ENCODE measurements around the gene WASF3. TPM values are rescaled to one million over a fixed set of nuclear protein-coding genes. Genes with fewer than 3 reads are reported as not detected.

The WASF3 gene
- polyA plus RNA-seq, 3 donors, result not detected

GRCh38 chr13:26682606-26683005 is 125.1 kb downstream of the WASF3 start:
- no peaks in the 10 kb centered on the region for H3K79me2 ChIP-seq (ENCODE audit: insufficient read depth, low read length)
- H4K20me1 ChIP-seq (ENCODE audit: insufficient read depth, low read length), result no peaks in the 10 kb centered on the region
- no peaks in the 10 kb centered on the region for H3K36me3 Mint-ChIP-seq
- no peak overlapping the region for H3K4me2 ChIP-seq (replicated peaks; ENCODE audit: extremely low read depth, low read length, poor library complexity, severe bottlenecking)
- no peak for DNase-seq
- no peaks in the 10 kb centered on the region for H3K27me3 ChIP-seq (ENCODE audit: control insufficient read depth in 2 of 2, insufficient read depth in 2 of 2, low read length in 2 of 2)
- H3K4me3 ChIP-seq (replicated peaks in 1 of 3; ENCODE audit: low read depth in 2 of 3, low read length in 3 of 3), result no peak overlapping the region
- H3K4me3 Mint-ChIP-seq, result no peak overlapping the region
- H2AFZ ChIP-seq (ENCODE audit: insufficient read depth, low read depth, low read length, poor library complexity, severe bottlenecking), result no peak overlapping the region
- WGBS (ENCODE audit: insufficient coverage), result 97% methylated on average over 11 of the region's 19 CpGs
- H3K27ac Mint-ChIP-seq, result no peak overlapping the region
- H3K36me3 ChIP-seq (replicated peaks in 1 of 2; ENCODE audit: control insufficient read depth in 1 of 2, insufficient read depth in 2 of 2, low read length in 2 of 2), result no peaks in the 10 kb centered on the region
- H3K27me3 Mint-ChIP-seq (ENCODE audit: low read depth in 3 of 3), result no peaks in the 10 kb centered on the region
- intact Hi-C loops (cut with micrococcal nuclease), result no loop called here
- TF ChIP-seq CTCF (IDR thresholded peaks at IDR 0.05), result no peak
- peaks cover 1 to 3% of the 10 kb centered on the region in 2 donors for H3K4me1 ChIP-seq (ENCODE audit: control insufficient read depth in 1 of 2, insufficient read depth in 2 of 2, low read length in 2 of 2)
- no peaks in the 10 kb centered on the region for H3K9me3 Mint-ChIP-seq
- peaks cover 6% of the 10 kb centered on the region for H3K4me1 Mint-ChIP-seq
- H3K9me3 ChIP-seq (replicated peaks in 1 of 2; ENCODE audit: control insufficient read depth in 1 of 2, insufficient read depth in 1 of 2, low read length in 2 of 2), result no peaks in the 10 kb centered on the region
- H3K27ac ChIP-seq (ENCODE audit: low read depth in 1 of 2, low read length in 2 of 2), result no peak overlapping the region
- no peak overlapping the region for H3K9ac ChIP-seq (ENCODE audit: insufficient read depth, low read length, poor library complexity, severe bottlenecking)

- no peaks in the 10 kb centered on the region for H3K27me3 ChIP-seq (ENCODE audit: control insufficient read depth in 2 of 2, insufficient read depth in 2 of 2, low read length in 2 of 2)
- H3K4me1 ChIP-seq (ENCODE audit: control insufficient read depth in 1 of 2, insufficient read depth in 2 of 2, low read length in 2 of 2), result no peaks in the 10 kb centered on the region
- H3K9ac ChIP-seq (ENCODE audit: insufficient read depth, low read length, poor library complexity, severe bottlenecking), result no peak overlapping the region
- Mint-ChIP-seq H3K4me3 (no peak overlapping the region), H3K4me1 (no peaks in the 10 kb centered on the region), H3K9me3 (peaks cover 0 to 7% (median 2%) of the 10 kb centered on the region in 7 donors), H3K36me3 (no peaks in the 10 kb centered on the region), H3K27me3 (ENCODE audit: low read depth in 3 of 3) (peaks cover 0 to 1% (median 0%) of the 10 kb centered on the region in 3 donors), H3K27ac (no peak overlapping the region)
- no peak overlapping the region for H3K27ac ChIP-seq (ENCODE audit: low read depth in 1 of 2, low read length in 2 of 2)
- no peaks in the 10 kb centered on the region for H4K20me1 ChIP-seq (ENCODE audit: insufficient read depth, low read length)
- intact Hi-C loops (cut with micrococcal nuclease), result no loop called here
- 97% methylated on average over 19 of the region's 22 CpGs for WGBS (ENCODE audit: insufficient coverage)
- H3K79me2 ChIP-seq (ENCODE audit: insufficient read depth, low read length), result no peaks in the 10 kb centered on the region
- no peaks in the 10 kb centered on the region for H3K36me3 ChIP-seq (replicated peaks in 1 of 2; ENCODE audit: control insufficient read depth in 1 of 2, insufficient read depth in 2 of 2, low read length in 2 of 2)
- no peak overlapping the region for H2AFZ ChIP-seq (ENCODE audit: insufficient read depth, low read depth, low read length, poor library complexity, severe bottlenecking)
- peaks cover 0 to 4% of the 10 kb centered on the region in 2 donors for H3K9me3 ChIP-seq (replicated peaks in 1 of 2; ENCODE audit: control insufficient read depth in 1 of 2, insufficient read depth in 1 of 2, low read length in 2 of 2)
- H3K4me2 ChIP-seq (replicated peaks; ENCODE audit: extremely low read depth, low read length, poor library complexity, severe bottlenecking), result no peak overlapping the region
- TF ChIP-seq CTCF (IDR thresholded peaks at IDR 0.05), result no peak
- H3K4me3 ChIP-seq (replicated peaks in 1 of 3; ENCODE audit: low read depth in 2 of 3, low read length in 3 of 3), result no peak overlapping the region
- DNase-seq, result no peak
Observed at GRCh38 chr13:26685606-26686005, 128.1 kb downstream of the WASF3 start.

Data from CD14-positive monocyte (primary cell).